ENCODE measurements around the gene CTTNBP2. TPM values are rescaled to one million over a fixed set of nuclear protein-coding genes. Genes with fewer than 3 reads are reported as not detected.

The CTTNBP2 gene
- total and polyA plus RNA-seq, 10 of the 15 experiments (the other 5 are each of a cell fraction or from before 2014, with no cell fraction given), result 0.04 to 0.43 TPM; not detected in 8

DNA sequence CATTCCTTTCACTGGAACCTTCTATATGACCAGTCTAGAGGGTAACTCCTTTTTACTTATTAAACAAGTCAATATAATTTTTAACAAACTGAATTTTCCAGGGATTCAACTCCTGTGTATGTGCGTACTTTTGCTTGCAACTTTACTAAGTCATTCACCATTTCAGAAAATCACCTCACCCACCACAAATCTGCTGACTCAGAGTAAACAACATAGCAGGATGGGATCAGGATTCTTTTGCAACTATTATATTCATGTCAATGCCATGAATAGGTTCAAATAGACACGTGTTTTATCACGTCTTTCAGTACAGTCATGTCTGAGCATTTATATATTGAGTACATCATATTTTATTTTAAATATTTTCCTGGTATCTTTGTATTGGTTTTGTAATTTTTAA lies 14.5 kb downstream of the CTTNBP2 start:
- intact Hi-C loops (cut with micrococcal nuclease; ENCODE audit: unreplicated experiment), result no loop called here
- POLR2A ChIA-PET, result no interaction called here
- Histone ChIP-seq H3K27ac (ENCODE audit: control insufficient read depth, insufficient read depth) (no peak overlapping the region), H3K79me2 (ENCODE audit: control insufficient read depth, insufficient read depth, low read length) (no peaks in the 10 kb centered on the region), H2AFZ (ENCODE audit: control insufficient read depth, low read depth, low read length) (no peak overlapping the region), H3K4me2 (ENCODE audit: control insufficient read depth, insufficient read depth) (no peak overlapping the region), H3K9me3 (replicated peaks; ENCODE audit: control insufficient read depth, insufficient read depth, low read length) (no peaks in the 10 kb centered on the region), H3K4me1 (ENCODE audit: control insufficient read depth, insufficient read depth, low read length) (no peaks in the 10 kb centered on the region), H4K20me1 (ENCODE audit: control insufficient read depth, insufficient read depth) (no peaks in the 10 kb centered on the region; the same call in 1 of the 2 replicates), H3K9ac (ENCODE audit: control insufficient read depth, insufficient read depth, low read length) (no peak overlapping the region), H3K36me3 (ENCODE audit: control insufficient read depth in 2 of 2, insufficient read depth in 2 of 2, low read length in 1 of 2) (no peaks in the 10 kb centered on the region), H3K27me3 (replicated peaks in 1 of 2; ENCODE audit: control insufficient read depth in 2 of 2, insufficient read depth in 2 of 2, low read length in 1 of 2) (no peaks in the 10 kb centered on the region; a peak in 1 of 4 replicates), H3K4me3 (no peak overlapping the region)
- no peak for FAIRE-seq
- in situ Hi-C loops (cut with MboI), result no loop called here
- RAD21 ChIA-PET (ENCODE audit: unreplicated experiment), result no interaction called here
- TF ChIP-seq, protein P1, sequence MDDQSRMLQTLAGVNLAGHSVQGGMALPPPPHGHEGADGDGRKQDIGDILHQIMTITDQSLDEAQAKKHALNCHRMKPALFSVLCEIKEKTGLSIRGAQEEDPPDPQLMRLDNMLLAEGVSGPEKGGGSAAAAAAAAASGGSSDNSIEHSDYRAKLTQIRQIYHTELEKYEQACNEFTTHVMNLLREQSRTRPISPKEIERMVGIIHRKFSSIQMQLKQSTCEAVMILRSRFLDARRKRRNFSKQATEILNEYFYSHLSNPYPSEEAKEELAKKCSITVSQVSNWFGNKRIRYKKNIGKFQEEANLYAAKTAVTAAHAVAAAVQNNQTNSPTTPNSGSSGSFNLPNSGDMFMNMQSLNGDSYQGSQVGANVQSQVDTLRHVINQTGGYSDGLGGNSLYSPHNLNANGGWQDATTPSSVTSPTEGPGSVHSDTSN (IDR thresholded peaks at IDR 0.05; ENCODE audit: insufficient replicate concordance, low read depth, low read length), result no peak
- TF ChIP-seq IRF5 (IDR thresholded peaks at IDR 0.05; ENCODE audit: borderline replicate concordance) (no peak), RELA (IDR thresholded peaks at IDR 0.05; ENCODE audit: borderline replicate concordance, partially characterized antibody) (no peak), SIN3A (IDR thresholded peaks at IDR 0.05; ENCODE audit: low read depth, low read length) (no peak), CHD1 (IDR thresholded peaks at IDR 0.05; ENCODE audit: low read depth, low read length) (no peak), PML (IDR thresholded peaks at IDR 0.05; ENCODE audit: low read length) (no peak), CHD4 (IDR thresholded peaks at IDR 0.05) (no peak), LARP7 (IDR thresholded peaks at IDR 0.05) (no peak), SUZ12 (IDR thresholded peaks at IDR 0.05; ENCODE audit: unreplicated experiment) (no peak), JUND (IDR thresholded peaks at IDR 0.05; ENCODE audit: low read depth, low read length) (no peak)
- TF ChIP-seq, protein P2, sequence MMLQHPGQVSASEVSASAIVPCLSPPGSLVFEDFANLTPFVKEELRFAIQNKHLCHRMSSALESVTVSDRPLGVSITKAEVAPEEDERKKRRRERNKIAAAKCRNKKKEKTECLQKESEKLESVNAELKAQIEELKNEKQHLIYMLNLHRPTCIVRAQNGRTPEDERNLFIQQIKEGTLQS (IDR thresholded peaks at IDR 0.05; ENCODE audit: borderline replicate concordance, extremely low read depth, low read depth, low read length), result no peak
- SMC1A ChIA-PET (ENCODE audit: uncharacterized antibody, unreplicated experiment), result no interaction called here
- no peak for DNase-seq (ENCODE audit: low read depth, low spot score)
- CTCF ChIA-PET, result interaction anchor here (1.0 kb wide), 1 partner anchor 18 kb away, joined by 3 read pairs; no protein-coding TSS in a partner anchor
- ATAC-seq, result no peak
- no TSS peak for BruUV-seq (replicated peaks)
- 0% methylated on average over 3 of the region's 3 CpGs for WGBS (ENCODE audit: insufficient coverage, insufficient replicate concordance, low lambda C conversion rate, missing lambda C conversion rate)
